ENCODE data around the gene DOCK11.

DNA sequence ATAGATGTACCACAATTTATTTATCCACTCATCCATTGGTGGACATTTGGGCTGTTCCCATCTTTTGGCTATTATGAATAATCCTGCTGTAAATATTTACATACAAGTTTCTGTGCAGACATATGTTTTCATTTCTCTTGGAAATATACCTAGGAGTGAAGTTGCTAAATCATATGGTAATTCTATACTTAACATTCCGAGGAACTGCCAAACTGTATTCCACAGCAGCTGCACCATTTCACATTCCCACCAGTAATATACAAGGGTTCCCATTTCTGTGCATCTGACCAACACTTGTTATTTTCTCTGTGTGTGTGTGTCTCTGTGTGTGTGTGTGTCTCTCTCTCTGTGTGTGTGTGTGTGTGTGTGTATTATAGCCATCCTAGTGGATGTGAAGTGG lies 15.4 kb upstream of the DOCK11 start:
- TF ChIP-seq, protein P1, sequence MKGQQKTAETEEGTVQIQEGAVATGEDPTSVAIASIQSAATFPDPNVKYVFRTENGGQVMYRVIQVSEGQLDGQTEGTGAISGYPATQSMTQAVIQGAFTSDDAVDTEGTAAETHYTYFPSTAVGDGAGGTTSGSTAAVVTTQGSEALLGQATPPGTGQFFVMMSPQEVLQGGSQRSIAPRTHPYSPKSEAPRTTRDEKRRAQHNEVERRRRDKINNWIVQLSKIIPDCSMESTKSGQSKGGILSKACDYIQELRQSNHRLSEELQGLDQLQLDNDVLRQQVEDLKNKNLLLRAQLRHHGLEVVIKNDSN (IDR thresholded peaks at IDR 0.05) = no peak
- TF ChIP-seq EP300 (IDR thresholded peaks at IDR 0.05; ENCODE audit: borderline replicate concordance) = no peak
- TF ChIP-seq, protein P2, sequence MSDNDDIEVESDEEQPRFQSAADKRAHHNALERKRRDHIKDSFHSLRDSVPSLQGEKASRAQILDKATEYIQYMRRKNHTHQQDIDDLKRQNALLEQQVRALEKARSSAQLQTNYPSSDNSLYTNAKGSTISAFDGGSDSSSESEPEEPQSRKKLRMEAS (IDR thresholded peaks at IDR 0.05) = no peak
